SK-N-SH (cell line): ENCODE data around the gene AGBL2. TPM values are rescaled to one million over a fixed set of nuclear protein-coding genes. Genes with fewer than 3 reads are reported as not detected.

Experiments
- CTCF ChIA-PET: fragments of 300-600, 350-600 bp; formaldehyde crosslinking; extraction: SDS; loops from one replicate; lab custom pipeline; 2021; lab: Yijun Ruan, JAX
- POLR2A ChIA-PET: fragments of 350-600 bp; sonication (Branson Sonifier 250); formaldehyde crosslinking; extraction: SDS; loops from one replicate; lab custom pipeline; 2020; ENCODE audit warnings: antibody characterized with exemption, inconsistent platforms; lab: Yijun Ruan, JAX
- DNase-seq: peaks from one replicate; pipeline ENCODE4 v3.0.0; 2012
- H2AFZ ChIP-seq: fragments of 200-600 bp; sonication (generic); 2 replicates; pipeline ENCODE4 v1.8.1; 2016; ENCODE audit warnings: antibody characterized with exemption, mild to moderate bottlenecking, low read depth
- H3F3A ChIP-seq: fragments of 200-600 bp; sonication (generic); replicated peaks from 2 replicates; pipeline ENCODE3; 2016; ENCODE audit warnings: antibody characterized with exemption, mild to moderate bottlenecking; ENCODE audit not compliant: insufficient read depth
- H3K27ac ChIP-seq, 2 experiments: fragments of 200-500 bp in 1 of 2; fragments of 200-600 bp in 1 of 2; sonication (Bioruptor generic) in 1 of 2; sonication (generic), shearing (Covaris generic) in 1 of 2; 2 replicates each; pipeline versions ENCODE4 v1.5.1 to v1.6.1; 2014 to 2016; ENCODE audit warnings: low read depth in 2 of 2, inconsistent platforms in 1 of 2, low read length in 1 of 2, mild to moderate bottlenecking in 1 of 2, mixed read lengths in 1 of 2
- H3K27me3 ChIP-seq: fragments of 200-600 bp; sonication (generic), shearing (Covaris generic); 2 replicates; pipeline ENCODE4 v1.6.1; 2016; ENCODE audit warnings: mixed run types; ENCODE audit not compliant: insufficient read depth
- H3K36me3 ChIP-seq, 2 experiments: fragments of 200-500 bp in 1 of 2; fragments of 200-600 bp in 1 of 2; sonication (Bioruptor generic) in 1 of 2; sonication (generic) in 1 of 2; replicated peaks in 1 of 2; 2 replicates each; pipeline versions ENCODE3 to v1.5.1; 2014 to 2016; ENCODE audit warnings: low read length in 1 of 2, mild to moderate bottlenecking in 1 of 2; ENCODE audit not compliant: insufficient read depth in 2 of 2, control insufficient read depth in 1 of 2
- H3K4me1 ChIP-seq, 2 experiments: fragments of 200-500 bp in 1 of 2; fragments of 200-600 bp in 1 of 2; sonication (Bioruptor generic) in 1 of 2; sonication (generic), shearing (Covaris generic) in 1 of 2; 2 replicates each; pipeline versions ENCODE4 v1.5.1 to v1.6.1; 2014 to 2016; ENCODE audit warnings: low read depth in 1 of 2, low read length in 1 of 2, mixed run types in 1 of 2; ENCODE audit not compliant: insufficient read depth in 2 of 2, control insufficient read depth in 1 of 2
- H3K4me2 ChIP-seq: fragments of 200-600 bp; sonication (generic), shearing (Covaris generic); 2 replicates; pipeline ENCODE4 v1.6.1; 2017; ENCODE audit warnings: mixed run types
- H3K4me3 ChIP-seq, 2 experiments: fragments of 200-500 bp in 1 of 2; fragments of 200-600 bp in 1 of 2; sonication (Bioruptor generic) in 1 of 2; sonication (generic), shearing (Covaris generic) in 1 of 2; 2 replicates each; pipeline versions ENCODE4 v1.5.1 to v1.8.1; 2014 to 2016; ENCODE audit warnings: low read depth in 2 of 2, inconsistent platforms in 1 of 2, low read length in 1 of 2, mild to moderate bottlenecking in 1 of 2, mixed read lengths in 1 of 2, moderate library complexity in 1 of 2
- H3K79me2 ChIP-seq: fragments of 200-600 bp; sonication (generic); 2 replicates; pipeline ENCODE4 v1.8.1; 2017; ENCODE audit warnings: mild to moderate bottlenecking; ENCODE audit not compliant: insufficient read depth
- H3K9ac ChIP-seq: fragments of 200-600 bp; sonication (generic); 2 replicates; pipeline ENCODE4 v1.6.1; 2017; ENCODE audit warnings: mixed run types
- H3K9me2 ChIP-seq: fragments of 200-600 bp; sonication (generic); 2 replicates; pipeline ENCODE4 v1.6.1; 2017; ENCODE audit warnings: mixed run types
- H3K9me3 ChIP-seq: fragments of 200-600 bp; sonication (generic); 2 replicates; pipeline ENCODE4 v1.6.1; 2017; ENCODE audit warnings: mixed run types, mild to moderate bottlenecking, moderate library complexity
- H4K20me1 ChIP-seq: fragments of 200-600 bp; sonication (generic); 2 replicates; pipeline ENCODE4 v1.6.1; 2017; ENCODE audit warnings: mild to moderate bottlenecking, mixed run types; ENCODE audit not compliant: insufficient read depth
- CHD2 ChIP-seq: fragments of 150-350 bp; IDR thresholded peaks from 2 replicates; pipeline ENCODE4 v1.6.1; 2018; ENCODE audit warnings: low read length; ENCODE audit not compliant: partially characterized antibody
- ELF1 ChIP-seq: IDR thresholded peaks from 2 replicates; pipeline ENCODE4 v1.4.0; 2012
- EP300 ChIP-seq, 2 experiments: IDR thresholded peaks; 2 replicates each; pipeline versions ENCODE4 v1.4.0 to v1.6.1; 2012; ENCODE audit warnings: borderline replicate concordance in 1 of 2, low read depth in 1 of 2, low read length in 1 of 2
- FOSL2 ChIP-seq: IDR thresholded peaks from 2 replicates; pipeline ENCODE4 v1.4.0; 2012; ENCODE audit warnings: low read depth, mild to moderate bottlenecking, moderate library complexity, borderline replicate concordance
- GABPA ChIP-seq: IDR thresholded peaks from 2 replicates; pipeline ENCODE4 v1.4.0; 2012; ENCODE audit warnings: low read depth, mild to moderate bottlenecking
- GATA2 ChIP-seq: sonication (generic); formaldehyde crosslinking; IDR thresholded peaks from 2 replicates; pipeline ENCODE4 v1.5.0; 2020; ENCODE audit warnings: mild to moderate bottlenecking, missing genetic modification reagents
- JUND ChIP-seq: IDR thresholded peaks from 2 replicates; pipeline ENCODE4 v1.4.0; 2012
- MEF2A ChIP-seq: IDR thresholded peaks from 2 replicates; pipeline ENCODE4 v1.4.0; 2012; ENCODE audit warnings: low read depth, borderline replicate concordance
- MXI1 ChIP-seq: IDR thresholded peaks from 2 replicates; pipeline ENCODE4 v1.6.1; 2012; ENCODE audit warnings: mild to moderate bottlenecking, low read depth, low read length, improper control_type of control experiment
- NFIC ChIP-seq: IDR thresholded peaks from 2 replicates; pipeline ENCODE4 v1.4.0; 2012; ENCODE audit warnings: borderline replicate concordance
- POLR2AphosphoS5 ChIP-seq: IDR thresholded peaks from 2 replicates; pipeline ENCODE4 v1.6.1; 2012; ENCODE audit warnings: low read depth, low read length
- RCOR1 ChIP-seq: fragments of 150-350 bp; IDR thresholded peaks from 2 replicates; pipeline ENCODE4 v1.6.1; 2017; ENCODE audit warnings: antibody characterized with exemption, low read length
- RFX5 ChIP-seq: IDR thresholded peaks from 2 replicates; pipeline ENCODE4 v1.6.1; 2012; ENCODE audit warnings: mild to moderate bottlenecking, improper control_type of control experiment, low read length
- TAF1 ChIP-seq: IDR thresholded peaks from 2 replicates; pipeline ENCODE4 v1.6.1; 2012; ENCODE audit warnings: low read depth, mild to moderate bottlenecking, low read length, moderate library complexity, borderline replicate concordance
- TCF12 ChIP-seq: IDR thresholded peaks from 2 replicates; pipeline ENCODE4 v1.4.0; 2012
- TEAD4 ChIP-seq: IDR thresholded peaks from 2 replicates; pipeline ENCODE4 v1.4.0; 2012; ENCODE audit warnings: mild to moderate bottlenecking, borderline replicate concordance; ENCODE audit not compliant: insufficient read depth
- WGBS: methylation state at CpG from one replicate; pipeline ENCODE4 v1.1.6; 2017; ENCODE audit warnings: low lambda C conversion rate; 5-methylcytosine and 5-hydroxymethylcytosine counted together
- polyA plus RNA-seq, 3 experiments: library from polyadenylated mRNA; depleted of rRNA; stranded (reverse); fragments of >200 nt; gene quantifications; 2 replicates each; pipeline ENCODE4 v1.2.3, GENCODE V29; 2012
- TF ChIP-seq, protein P1 (sequence below): IDR thresholded peaks from 2 replicates; pipeline ENCODE4 v1.4.0; 2012; ENCODE audit warnings: low read depth
- TF ChIP-seq, protein P2 (sequence below): fragments of 200-600 bp; sonication (generic); IDR thresholded peaks from 2 replicates; pipeline ENCODE4 v1.6.1; 2017; ENCODE audit warnings: antibody characterized with exemption, mild to moderate bottlenecking, moderate library complexity
- TF ChIP-seq, protein P3 (sequence below): fragments of 150-350 bp; IDR thresholded peaks from 2 replicates; pipeline ENCODE4 v1.6.1; 2016; ENCODE audit warnings: mild to moderate bottlenecking, low read depth, low read length
- TF ChIP-seq, protein P4 (sequence below): IDR thresholded peaks from 2 replicates; pipeline ENCODE4 v1.6.1; 2012; ENCODE audit warnings: mild to moderate bottlenecking, low read depth, low read length, moderate library complexity
- TF ChIP-seq, protein P5 (sequence below): fragments of 150-350 bp; IDR thresholded peaks from 2 replicates; pipeline ENCODE4 v1.6.1; 2017; ENCODE audit warnings: antibody characterized with exemption, low read length, low read depth, borderline replicate concordance

AGBL2 gene
- polyA plus RNA-seq, 1 of the 3 experiments (the other 2 are of a cell fraction): 5.5 TPM

DNA sequence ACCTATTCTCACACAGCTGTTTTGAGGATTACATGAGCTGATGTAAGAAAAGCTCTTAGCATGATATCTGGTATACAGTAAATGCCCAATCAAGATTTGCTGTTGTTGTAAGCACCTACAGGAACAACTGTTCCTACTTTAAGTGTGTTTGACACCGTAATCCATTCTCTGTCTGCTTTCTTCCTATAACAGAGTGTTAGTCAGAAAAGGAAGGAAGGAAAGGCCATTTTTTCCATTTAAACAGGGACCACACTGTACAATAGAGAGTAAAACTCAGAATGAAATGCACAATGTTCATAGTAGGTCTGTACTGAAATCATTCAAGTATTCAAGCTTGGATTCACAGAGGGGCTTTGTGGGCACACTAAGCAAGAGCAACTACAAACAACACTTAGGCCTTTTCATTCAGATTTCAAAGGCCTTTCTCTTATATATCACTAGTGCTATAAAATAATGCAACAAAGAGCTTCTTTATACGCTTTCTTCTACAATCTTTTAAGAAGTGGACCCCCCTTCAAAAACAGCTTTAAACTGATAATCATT lies 94.3 kb downstream of the AGBL2 start:
- H3K27ac ChIP-seq: no peak overlapping the region
- CTCF ChIA-PET: interaction anchor here (2.0 kb wide), 1 partner anchor 26 kb away, joined by 7 read pairs; the partner anchor contains the start of gene C1QTNF4
- WGBS: 95% methylated on average over 2 of the region's 2 CpGs
- no peaks in the 10 kb centered on the region for H3K79me2 ChIP-seq
- H3K4me1 ChIP-seq: peaks cover 0 to 9% of the 10 kb centered on the region in 2 experiments; a peak in 1 of 4 replicates
- H2AFZ ChIP-seq: no peak overlapping the region
- DNase-seq: no peak
- H3K36me3 ChIP-seq: peaks cover 50 to 62% of the 10 kb centered on the region in 2 experiments
- no peak overlapping the region for H3K4me3 ChIP-seq
- no peaks in the 10 kb centered on the region for H3K27me3 ChIP-seq
- POLR2A ChIA-PET: no interaction called here
- TF ChIP-seq GATA2 (CRISPR knock-in tag) (no peak), TEAD4 (no peak), EP300 (IDR thresholded peaks at IDR 0.05; ENCODE audit: borderline replicate concordance in 1 of 2, low read depth in 1 of 2, low read length in 1 of 2) (no peak), POLR2AphosphoS5 (no peak), RFX5 (no peak), ELF1 (no peak), JUND (no peak), FOSL2 (no peak)
- TF ChIP-seq, protein P1, sequence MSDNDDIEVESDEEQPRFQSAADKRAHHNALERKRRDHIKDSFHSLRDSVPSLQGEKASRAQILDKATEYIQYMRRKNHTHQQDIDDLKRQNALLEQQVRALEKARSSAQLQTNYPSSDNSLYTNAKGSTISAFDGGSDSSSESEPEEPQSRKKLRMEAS: no peak
- TF ChIP-seq, all 33 proteins: peak for 0
- no peaks in the 10 kb centered on the region for H3K9me3 ChIP-seq
- H3K9me2 ChIP-seq: no peaks in the 10 kb centered on the region
- no peak overlapping the region for H3K4me2 ChIP-seq
- H4K20me1 ChIP-seq: no peaks in the 10 kb centered on the region
- no peak overlapping the region for H3K9ac ChIP-seq
- peaks cover 13% of the 10 kb centered on the region for H3F3A ChIP-seq

DNA sequence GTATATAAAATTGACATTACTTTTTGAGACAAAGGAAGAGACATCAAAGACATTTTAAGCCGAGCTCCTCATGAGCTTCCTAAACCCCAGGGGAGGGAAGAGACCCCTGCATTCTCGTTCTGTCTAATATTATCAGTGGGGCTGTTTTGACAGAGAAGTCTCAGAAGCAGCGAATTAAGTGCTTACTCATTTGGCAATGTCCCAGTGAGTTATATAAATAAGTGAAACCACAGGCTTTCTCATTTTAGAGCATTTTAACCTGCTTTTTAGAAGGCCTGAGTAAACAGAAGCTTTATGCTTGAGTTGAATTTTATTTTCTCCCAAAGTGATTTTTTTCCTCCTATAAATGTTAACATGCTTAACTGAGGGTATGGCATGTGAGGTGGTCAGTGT lies 97.8 kb downstream of the AGBL2 start:
- peaks cover 13% of the 10 kb centered on the region for H3F3A ChIP-seq
- no peak overlapping the region for H3K4me3 ChIP-seq
- peaks cover 0 to 9% of the 10 kb centered on the region in 2 experiments; a peak in 1 of 4 replicates for H3K4me1 ChIP-seq
- peaks cover 31 to 39% of the 10 kb centered on the region in 2 experiments for H3K36me3 ChIP-seq
- ChIA-PET POLR2A (interaction anchor here (1.0 kb wide), 1 partner anchor 9 kb away, joined by 3 read pairs; no protein-coding TSS in a partner anchor), CTCF (interaction anchor here (0.6 to 2.3 kb wide), 16 partner anchors 11 to 235 kb away, joined by 3 to 18 read pairs (median 3); partner anchors contain the start of genes C1QTNF4 and FAM180B)
- H3K9me2 ChIP-seq: no peaks in the 10 kb centered on the region
- H2AFZ ChIP-seq: no peak overlapping the region
- H3K79me2 ChIP-seq: no peaks in the 10 kb centered on the region
- peak overlapping the region; percentile 25; the same call in 1 of the 2 replicates for H3K4me2 ChIP-seq
- H4K20me1 ChIP-seq: no peaks in the 10 kb centered on the region
- no peak for DNase-seq
- H3K9ac ChIP-seq: no peak overlapping the region
- peak overlapping the region in 1 of 2 experiments; percentile 44; a peak in 1 of 4 replicates for H3K27ac ChIP-seq
- no peaks in the 10 kb centered on the region for H3K27me3 ChIP-seq
- 52% methylated on average over 3 of the region's 3 CpGs for WGBS
- no peaks in the 10 kb centered on the region for H3K9me3 ChIP-seq
- TF ChIP-seq CHD2 (no peak), NFIC (no peak), MEF2A (no peak), TAF1 (no peak), ELF1 (no peak), RCOR1 (no peak), MXI1 (no peak), GABPA (no peak), TCF12 (no peak), FOSL2 (no peak)
- TF ChIP-seq, protein P2, sequence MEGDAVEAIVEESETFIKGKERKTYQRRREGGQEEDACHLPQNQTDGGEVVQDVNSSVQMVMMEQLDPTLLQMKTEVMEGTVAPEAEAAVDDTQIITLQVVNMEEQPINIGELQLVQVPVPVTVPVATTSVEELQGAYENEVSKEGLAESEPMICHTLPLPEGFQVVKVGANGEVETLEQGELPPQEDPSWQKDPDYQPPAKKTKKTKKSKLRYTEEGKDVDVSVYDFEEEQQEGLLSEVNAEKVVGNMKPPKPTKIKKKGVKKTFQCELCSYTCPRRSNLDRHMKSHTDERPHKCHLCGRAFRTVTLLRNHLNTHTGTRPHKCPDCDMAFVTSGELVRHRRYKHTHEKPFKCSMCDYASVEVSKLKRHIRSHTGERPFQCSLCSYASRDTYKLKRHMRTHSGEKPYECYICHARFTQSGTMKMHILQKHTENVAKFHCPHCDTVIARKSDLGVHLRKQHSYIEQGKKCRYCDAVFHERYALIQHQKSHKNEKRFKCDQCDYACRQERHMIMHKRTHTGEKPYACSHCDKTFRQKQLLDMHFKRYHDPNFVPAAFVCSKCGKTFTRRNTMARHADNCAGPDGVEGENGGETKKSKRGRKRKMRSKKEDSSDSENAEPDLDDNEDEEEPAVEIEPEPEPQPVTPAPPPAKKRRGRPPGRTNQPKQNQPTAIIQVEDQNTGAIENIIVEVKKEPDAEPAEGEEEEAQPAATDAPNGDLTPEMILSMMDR: no peak
- TF ChIP-seq, protein P3, sequence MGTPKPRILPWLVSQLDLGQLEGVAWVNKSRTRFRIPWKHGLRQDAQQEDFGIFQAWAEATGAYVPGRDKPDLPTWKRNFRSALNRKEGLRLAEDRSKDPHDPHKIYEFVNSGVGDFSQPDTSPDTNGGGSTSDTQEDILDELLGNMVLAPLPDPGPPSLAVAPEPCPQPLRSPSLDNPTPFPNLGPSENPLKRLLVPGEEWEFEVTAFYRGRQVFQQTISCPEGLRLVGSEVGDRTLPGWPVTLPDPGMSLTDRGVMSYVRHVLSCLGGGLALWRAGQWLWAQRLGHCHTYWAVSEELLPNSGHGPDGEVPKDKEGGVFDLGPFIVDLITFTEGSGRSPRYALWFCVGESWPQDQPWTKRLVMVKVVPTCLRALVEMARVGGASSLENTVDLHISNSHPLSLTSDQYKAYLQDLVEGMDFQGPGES: no peak
- TF ChIP-seq, protein P4, sequence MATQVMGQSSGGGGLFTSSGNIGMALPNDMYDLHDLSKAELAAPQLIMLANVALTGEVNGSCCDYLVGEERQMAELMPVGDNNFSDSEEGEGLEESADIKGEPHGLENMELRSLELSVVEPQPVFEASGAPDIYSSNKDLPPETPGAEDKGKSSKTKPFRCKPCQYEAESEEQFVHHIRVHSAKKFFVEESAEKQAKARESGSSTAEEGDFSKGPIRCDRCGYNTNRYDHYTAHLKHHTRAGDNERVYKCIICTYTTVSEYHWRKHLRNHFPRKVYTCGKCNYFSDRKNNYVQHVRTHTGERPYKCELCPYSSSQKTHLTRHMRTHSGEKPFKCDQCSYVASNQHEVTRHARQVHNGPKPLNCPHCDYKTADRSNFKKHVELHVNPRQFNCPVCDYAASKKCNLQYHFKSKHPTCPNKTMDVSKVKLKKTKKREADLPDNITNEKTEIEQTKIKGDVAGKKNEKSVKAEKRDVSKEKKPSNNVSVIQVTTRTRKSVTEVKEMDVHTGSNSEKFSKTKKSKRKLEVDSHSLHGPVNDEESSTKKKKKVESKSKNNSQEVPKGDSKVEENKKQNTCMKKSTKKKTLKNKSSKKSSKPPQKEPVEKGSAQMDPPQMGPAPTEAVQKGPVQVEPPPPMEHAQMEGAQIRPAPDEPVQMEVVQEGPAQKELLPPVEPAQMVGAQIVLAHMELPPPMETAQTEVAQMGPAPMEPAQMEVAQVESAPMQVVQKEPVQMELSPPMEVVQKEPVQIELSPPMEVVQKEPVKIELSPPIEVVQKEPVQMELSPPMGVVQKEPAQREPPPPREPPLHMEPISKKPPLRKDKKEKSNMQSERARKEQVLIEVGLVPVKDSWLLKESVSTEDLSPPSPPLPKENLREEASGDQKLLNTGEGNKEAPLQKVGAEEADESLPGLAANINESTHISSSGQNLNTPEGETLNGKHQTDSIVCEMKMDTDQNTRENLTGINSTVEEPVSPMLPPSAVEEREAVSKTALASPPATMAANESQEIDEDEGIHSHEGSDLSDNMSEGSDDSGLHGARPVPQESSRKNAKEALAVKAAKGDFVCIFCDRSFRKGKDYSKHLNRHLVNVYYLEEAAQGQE: no peak
- TF ChIP-seq, protein P5, sequence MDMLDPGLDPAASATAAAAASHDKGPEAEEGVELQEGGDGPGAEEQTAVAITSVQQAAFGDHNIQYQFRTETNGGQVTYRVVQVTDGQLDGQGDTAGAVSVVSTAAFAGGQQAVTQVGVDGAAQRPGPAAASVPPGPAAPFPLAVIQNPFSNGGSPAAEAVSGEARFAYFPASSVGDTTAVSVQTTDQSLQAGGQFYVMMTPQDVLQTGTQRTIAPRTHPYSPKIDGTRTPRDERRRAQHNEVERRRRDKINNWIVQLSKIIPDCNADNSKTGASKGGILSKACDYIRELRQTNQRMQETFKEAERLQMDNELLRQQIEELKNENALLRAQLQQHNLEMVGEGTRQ: no peak
